Hematopoietic multipotent progenitor cell (in vitro differentiated cells): Measurements from ENCODE around the gene EMC9. TPM values are rescaled to one million over a fixed set of nuclear protein-coding genes. Genes with fewer than 3 reads are reported as not detected.
A peak's percentile ranks its signal among the peaks of the same experiment; 100 is the strongest.

ENCODE experiments used
- DNase-seq, 3 donors: peaks; one replicate each; pipeline ENCODE4 v3.0.0-alpha.2; 2011 to 2015; ENCODE audit warnings: low read depth in 2 of 3, low spot score in 2 of 3
- total RNA-seq: library from RNA; depleted of rRNA; stranded (reverse); fragments of >200 nt; gene quantifications from one replicate; pipeline ENCODE4 v1.2.3, GENCODE V29; 2012

EMC9 gene
- total RNA-seq, 1 donor: 14.3 TPM

DNA sequence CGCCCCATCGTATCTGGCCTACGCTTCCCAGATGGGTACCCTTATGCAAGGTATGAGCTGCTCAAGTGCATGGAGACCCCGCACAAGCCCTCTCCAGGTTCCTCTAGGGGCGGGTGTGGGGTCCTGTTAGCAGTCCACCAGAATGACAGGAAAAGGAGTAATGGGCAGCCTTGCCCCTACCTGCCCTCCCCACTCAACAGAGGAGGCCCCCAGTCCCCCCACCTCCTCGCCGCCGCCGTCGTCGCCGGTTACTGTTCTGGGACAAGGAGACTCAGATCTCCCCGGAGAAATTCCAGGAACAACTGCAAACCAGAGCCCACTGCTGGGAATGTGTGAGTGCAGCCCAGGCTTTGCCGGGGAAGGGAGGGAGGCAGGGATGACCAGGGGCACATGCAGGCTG lies 36.5 kb upstream of the EMC9 start:
- DNase-seq: no peak

DNA sequence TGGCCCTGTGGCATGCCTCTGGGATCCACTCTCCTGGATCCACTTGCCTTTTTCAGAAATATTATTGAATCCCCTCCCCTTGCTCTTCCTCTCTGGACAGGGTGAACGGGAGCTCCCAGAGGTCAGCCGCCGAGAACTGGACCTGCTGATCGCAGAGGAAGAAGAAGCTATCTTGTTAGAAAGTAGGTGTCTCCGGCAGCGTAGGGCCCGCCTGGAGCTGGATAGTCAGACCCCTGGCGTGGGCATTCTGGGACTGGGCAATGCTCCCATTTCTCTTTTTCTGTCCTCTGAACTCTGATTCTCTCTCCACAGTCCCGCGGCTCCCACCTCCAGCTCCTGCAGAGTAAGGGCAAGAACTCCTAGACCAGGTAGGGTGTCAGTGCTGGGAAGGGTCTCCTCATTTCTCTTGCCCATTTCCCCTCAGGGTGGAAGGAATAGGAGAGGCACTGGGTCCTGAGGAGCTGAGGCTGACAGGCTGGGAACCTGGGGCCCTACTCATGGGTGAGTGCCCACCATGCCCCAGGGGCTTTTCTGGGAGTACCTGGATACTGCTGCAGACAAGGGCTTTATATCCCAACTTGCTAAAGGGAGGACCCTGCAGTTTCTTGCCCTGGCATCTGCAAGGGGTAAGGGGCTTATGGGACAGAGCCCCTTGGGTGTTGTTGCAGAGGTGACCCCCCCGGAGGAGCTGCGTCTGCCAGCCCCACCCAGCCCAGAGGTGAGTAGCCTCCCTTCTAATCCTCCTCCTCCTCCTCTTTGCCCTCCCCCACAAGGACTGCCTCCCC lies 35.8 kb upstream of the EMC9 start:
- DNase-seq: no peak

DNA sequence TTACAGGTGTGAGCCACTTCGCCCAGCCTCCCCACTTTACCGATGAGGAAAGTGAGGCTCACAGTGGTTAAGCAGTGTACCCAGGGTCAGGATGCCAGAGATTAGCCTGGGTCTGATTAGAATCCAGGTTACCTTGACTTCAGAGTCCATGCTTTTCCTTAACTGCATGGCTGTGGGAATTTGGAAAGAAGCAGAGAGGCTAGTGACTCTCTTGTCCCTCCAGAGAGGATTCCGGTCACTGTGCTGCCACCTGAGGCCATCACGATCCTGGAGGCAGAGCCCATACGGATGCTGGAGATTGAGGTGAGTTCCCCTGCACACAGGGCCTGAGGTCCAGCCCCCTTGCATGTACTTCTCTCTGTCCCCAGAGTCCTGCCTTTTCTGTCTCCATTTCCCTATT lies 35.2 kb upstream of the EMC9 start:
- DNase-seq: no peak

DNA sequence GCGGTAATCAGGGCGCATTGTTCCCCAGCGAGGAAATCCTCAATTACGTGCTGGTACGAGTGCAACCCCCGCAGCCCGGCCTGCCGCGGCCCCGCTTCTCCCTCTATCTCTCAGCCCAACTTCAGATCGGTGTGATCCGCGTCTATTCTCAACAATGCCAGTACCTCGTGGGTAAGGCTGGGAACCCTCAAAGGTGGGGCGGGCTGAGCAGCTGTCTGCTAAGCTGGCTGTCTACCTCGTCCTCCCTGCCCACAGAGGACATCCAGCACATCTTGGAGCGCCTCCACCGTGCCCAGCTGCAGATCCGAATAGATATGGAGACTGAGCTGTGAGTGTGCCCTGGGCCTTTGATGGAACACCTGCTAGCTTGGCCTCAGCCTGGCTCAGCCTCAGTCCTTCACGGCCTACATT lies 31.5 kb upstream of the EMC9 start:
- DNase-seq: no peak

DNA sequence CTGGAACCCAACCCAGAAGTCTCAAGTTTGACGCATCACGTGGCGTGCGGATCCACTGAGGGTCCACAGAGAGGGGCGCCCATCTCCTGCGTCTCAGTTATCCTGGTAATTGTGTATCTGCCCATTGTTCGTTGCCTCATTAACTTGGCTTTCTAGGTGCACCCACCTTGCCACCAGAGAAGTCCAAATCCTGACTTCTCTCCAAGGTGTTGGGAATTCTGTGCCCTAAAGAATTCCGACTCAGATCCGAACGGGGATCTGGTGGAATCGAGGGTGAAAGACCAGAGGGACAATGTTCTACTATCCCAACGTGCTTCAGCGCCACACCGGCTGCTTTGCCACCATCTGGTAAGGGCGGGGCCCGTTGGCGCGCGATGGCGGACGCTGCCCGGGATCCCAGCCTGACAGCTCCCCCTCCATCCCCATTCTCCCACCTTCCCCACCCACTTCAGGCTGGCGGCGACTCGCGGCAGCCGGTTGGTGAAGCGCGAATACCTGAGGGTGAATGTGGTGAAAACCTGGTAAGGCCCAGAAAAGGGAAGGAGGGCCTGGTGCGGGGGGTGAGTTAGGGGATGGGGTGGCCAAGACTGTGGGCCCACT lies 31.0 kb upstream of the EMC9 start:
- no peak for DNase-seq

DNA sequence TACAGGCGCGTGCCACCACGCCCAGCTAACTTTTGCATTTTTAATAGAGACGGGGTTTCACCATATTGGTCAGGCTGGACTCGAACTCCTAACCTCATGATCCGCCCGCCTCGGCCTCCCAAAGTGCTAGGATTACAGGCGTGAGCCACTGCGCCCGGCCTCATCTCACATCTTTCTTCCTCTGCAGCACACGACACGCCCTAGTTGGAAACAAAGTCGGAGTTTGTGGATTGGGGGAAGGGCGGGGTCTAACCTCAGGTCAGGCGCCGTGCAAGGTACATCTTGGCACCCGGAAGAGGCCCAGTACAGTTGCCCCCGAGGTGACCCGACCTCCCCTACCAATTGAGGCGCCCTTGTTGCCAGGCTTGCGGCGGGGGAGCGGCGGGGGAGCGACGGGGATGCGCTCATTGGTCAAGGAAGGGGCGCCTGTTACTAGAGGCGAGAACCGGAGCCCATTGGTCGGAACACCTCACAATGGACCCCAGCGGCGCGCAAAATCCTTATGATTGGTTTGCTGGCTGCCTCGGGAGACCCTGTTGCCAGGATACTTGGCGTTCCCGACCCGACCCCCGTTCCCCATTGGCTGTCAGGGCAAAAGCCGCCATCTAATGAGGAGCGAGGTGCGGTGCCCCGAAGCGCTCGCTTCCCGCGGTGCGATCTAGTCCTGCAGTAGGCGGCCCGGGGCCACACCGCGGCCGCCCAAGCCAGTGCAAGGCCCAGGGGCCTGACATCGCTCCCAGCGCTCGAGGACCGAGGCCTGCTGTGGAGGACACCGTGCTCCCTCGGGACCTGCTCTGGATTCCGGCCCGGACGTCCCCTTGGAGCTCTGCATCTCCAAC lies 30.2 kb upstream of the EMC9 start, which contains the start of gene REC8:
Gene REC8, plus strand, starts transcription at position 659 of the 839 bp plus-strand sequence. CDS start 473 bp downstream, outside the sequence.
- DNase-seq: peak in 2 of 3 donors; percentile 98 to 99

DNA sequence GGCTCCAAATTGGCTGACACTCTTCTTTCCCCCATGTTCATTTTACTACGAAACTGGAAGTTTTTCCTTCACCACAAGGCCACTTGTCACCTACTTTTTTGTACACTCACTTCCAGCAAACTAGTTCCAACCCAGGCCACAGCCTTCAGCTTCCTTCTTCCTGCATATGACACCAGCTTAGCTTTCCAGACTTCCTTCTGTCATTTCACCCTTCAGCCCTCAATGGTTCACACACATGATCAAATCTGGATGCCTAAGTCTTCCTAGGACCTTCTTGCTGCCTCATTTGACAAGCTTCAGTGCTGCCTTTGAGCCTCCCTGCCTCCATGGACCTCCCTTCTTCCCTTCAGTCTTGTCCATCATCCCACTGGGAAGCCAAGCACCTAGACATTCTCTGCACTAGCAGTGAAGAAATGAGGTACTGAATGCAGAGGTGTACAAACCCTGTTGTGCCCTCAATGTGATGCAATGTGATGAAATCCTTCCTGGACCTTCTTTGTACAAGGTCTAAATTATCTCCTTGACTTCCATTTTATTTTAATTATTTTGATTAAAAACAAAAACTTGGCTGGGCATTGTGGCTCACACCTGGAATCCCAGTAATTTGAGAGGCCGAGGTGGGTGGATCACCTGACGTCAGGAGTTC lies 26.2 kb upstream of the EMC9 start:
- DNase-seq: peak in 1 of 3 donors; percentile 23

DNA sequence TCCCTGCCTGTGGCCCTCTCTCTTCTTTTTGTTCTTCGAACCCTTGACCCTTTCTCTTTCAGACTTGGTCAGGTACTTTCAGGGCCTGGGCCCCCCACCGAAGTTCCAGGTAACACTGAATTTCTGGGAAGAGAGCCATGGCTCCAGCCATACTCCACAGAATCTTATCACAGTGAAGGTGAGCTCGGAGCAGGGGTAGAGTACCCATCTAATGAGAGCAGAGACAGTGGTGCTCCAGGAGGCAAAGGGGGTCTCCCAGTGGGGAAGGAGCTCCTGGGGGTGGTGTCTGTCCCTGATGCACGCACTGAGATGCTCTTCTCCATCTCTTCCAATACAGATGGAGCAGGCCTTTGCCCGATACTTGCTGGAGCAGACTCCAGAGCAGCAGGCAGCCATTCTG lies 24.4 kb upstream of the EMC9 start:
- no peak for DNase-seq

DNA sequence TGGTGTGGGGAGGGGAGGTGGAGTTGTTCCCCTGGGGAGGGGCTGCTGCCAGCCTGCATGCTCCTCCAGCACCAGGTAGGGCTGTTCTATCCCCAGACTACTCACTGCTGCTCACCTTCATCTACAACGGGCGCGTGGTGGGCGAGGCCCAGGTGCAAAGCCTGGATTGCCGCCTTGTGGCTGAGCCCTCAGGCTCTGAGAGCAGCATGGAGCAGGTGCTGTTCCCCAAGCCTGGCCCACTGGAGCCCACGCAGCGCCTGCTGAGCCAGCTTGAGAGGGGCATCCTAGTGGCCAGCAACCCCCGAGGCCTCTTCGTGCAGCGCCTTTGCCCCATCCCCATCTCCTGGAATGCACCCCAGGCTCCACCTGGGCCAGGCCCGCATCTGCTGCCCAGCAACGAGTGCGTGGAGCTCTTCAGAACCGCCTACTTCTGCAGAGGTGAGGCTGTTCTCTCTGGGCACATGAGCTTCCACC lies 23.2 kb upstream of the EMC9 start:
- DNase-seq: no peak

DNA sequence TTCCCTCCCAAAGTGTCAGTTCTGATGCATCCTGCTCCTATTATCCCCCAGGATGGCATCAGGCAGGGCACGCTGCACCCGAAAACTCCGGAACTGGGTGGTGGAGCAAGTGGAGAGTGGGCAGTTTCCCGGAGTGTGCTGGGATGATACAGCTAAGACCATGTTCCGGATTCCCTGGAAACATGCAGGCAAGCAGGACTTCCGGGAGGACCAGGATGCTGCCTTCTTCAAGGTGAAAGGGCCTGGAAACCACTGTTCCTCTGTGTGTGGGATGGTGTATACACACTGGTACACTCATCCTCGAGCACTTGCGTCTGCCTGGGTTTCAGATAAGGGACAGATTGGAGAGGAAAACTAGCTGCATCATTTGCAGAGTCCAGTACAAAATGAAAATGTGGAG lies 20.7 kb upstream of the EMC9 start:
- no peak for DNase-seq

DNA sequence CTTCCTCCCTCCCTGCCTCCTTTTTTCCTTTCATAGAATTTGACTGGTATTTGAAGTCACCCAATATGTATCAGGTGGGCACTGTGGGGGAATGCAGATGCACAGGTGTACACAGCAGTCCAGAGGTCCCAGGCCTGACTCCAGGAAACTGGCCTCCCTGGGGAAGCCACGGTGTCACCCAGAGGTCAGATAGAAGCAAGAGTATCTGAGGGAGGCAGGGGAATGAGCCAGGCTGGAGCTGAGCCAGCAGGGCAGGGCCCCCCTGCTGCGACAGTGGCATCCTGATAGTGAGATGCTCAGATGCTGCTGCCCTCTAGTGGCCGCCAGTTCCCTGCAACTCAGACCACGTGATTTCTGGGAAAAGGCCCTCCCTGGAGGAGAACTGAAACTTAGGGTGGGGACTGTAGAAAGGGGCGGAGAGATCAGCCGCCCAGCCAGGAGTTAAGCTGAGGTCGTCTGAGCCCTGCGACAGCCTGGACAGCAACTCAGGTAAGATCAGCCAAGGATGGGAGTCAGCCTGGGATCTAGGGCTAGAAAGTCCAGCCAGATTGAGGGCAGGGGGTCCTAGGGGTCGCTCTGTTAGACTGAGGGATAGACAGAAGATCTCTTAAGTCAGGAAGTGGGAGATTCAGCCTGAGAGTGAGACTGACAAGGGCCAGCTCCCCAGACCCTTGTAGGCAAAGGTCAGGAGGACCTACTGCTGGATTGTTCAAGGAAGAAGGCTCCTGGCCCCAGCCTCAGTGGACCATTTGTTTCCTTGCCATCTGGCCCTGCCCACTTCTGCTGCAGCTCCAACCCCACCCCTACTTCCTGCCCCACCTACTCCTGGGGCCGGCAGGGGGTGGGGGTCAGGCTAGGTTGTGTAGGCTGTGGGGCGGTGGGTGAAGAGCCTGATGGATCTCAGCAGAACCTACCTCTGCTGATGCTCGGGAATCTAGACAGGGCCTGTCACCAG lies 19.7 kb upstream of the EMC9 start, which contains the start of gene IRF9:
Gene IRF9, plus strand, starts transcription at position 416 of the 955 bp plus-strand sequence. CDS start 880 bp downstream, outside the sequence.
- peak; percentile 95 to 98 (median 97) for DNase-seq

DNA sequence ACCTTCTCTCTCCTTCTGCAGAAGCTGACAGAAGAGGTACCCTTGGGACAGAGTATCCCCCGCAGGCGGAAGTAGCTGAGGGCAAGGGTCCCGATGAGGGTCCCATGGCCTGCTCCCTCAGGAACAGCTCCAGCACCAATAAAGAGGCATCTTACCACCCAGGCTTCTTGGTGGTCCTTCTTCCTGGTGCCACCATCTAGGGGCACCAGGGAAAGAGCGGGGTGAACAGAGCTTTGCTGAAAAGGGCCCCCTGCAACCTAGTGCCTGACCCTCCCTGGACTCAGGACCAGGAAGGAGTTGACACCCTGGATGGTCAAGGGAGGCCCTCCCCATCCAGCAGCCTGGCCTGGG lies 19.1 kb upstream of the EMC9 start:
- no peak for DNase-seq

DNA sequence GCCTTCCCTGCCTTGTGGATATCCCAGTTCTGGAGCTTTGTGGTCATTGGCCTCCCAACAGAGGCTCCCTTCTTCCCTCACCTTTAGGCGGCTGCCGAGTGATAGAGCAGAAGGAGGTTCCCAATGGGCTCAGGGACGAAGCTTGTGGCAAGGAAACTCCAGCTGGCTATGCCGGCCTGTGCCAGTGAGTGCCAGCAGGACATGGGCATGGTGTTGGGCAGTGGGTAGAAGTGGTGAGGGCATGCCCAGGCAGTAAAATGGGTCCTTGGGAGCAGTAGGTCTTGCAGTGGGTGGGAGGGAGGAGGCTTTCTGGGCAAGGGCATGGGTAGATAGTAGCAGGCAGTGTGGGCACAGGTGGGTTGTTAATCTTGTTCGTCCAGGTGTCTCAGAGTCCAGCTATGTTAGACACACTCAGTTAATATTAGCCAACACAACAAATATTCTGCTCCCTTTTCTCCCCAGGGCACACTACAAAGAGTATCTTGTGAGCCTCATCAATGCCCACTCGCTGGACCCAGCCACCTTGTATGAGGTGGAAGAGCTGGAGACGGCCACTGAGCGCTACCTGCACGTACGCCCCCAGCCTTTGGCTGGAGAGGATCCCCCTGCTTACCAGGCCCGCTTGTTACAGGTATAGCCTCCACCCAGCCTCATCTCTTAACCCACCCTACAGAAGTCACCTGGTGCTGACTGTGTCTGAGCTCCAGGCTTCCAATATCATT lies 18.5 kb upstream of the EMC9 start:
- no peak for DNase-seq

DNA sequence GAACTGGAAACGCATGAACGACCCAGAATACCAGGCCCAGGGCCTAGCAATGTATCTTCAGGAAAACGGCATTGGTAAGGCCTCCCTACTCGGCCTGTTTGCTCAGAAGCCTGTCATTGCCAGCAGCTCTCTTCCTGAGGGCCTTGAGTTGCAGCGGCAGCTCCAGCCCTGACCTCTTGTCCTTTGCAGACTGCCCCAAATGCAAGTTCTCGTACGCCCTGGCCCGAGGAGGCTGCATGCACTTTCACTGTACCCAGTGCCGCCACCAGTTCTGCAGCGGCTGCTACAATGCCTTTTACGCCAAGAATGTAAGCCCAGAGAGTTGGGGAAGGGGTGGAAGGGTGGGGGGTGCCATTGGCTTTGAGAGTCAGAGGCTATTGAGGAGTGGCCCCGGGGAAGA lies 15.9 kb upstream of the EMC9 start:
- DNase-seq: no peak

DNA sequence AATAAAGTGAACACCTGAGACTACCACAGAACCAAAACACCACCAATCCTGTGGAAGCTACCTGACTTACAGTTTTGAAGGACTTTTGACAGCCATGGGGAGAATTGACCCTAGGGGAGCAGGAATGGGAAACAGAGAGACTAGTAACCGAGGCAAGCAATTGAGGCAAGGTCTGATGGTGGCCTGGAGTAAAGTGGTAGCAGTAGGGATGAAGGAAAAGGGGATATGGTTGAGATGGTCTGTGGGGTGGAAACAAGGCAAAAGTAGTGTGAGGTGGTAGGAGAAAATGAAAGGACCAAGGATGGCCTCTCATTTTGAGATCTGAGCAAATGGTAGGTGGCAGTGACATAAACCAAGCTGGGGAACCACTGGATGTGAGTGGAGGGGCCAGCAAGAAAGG lies 15.4 kb upstream of the EMC9 start:
- DNase-seq: no peak

DNA sequence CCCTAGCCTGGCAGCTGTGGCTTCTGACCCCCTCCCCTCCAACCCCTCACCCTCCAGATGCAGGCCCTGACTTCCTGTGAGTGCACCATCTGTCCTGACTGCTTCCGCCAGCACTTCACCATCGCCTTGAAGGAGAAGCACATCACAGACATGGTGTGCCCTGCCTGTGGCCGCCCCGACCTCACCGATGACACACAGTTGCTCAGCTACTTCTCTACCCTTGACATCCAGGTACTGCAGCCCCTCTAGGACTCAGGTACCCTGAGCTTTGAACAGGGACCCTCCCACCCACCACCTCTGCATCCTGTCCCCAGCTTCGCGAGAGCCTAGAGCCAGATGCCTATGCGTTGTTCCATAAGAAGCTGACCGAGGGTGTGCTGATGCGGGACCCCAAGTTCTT lies 13.7 kb upstream of the EMC9 start:
- DNase-seq: no peak

DNA sequence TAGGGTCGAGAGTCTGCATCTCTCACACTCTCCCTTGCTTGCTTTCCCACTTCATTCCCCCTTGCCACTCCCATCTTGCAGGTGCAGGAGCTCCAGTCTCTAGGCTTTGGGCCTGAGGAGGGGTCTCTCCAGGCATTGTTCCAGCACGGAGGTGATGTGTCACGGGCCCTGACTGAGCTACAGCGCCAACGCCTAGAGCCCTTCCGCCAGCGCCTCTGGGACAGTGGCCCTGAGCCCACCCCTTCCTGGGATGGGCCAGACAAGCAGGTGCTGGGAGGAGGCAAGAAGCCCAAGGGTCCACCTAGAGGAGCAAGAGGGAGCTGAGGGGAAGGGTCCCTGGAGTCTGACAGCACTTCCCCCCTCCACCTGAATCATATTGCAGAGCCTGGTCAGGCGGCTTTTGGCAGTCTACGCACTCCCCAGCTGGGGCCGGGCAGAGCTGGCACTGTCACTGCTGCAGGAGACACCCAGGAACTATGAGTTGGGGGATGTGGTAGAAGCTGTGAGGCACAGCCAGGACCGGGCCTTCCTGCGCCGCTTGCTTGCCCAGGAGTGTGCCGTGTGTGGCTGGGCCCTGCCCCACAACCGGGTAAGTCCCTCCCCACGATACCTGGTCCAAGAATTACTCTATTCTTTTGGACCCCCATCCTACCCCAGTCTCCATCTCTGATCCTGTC lies 10.2 kb upstream of the EMC9 start:
- DNase-seq: no peak

DNA sequence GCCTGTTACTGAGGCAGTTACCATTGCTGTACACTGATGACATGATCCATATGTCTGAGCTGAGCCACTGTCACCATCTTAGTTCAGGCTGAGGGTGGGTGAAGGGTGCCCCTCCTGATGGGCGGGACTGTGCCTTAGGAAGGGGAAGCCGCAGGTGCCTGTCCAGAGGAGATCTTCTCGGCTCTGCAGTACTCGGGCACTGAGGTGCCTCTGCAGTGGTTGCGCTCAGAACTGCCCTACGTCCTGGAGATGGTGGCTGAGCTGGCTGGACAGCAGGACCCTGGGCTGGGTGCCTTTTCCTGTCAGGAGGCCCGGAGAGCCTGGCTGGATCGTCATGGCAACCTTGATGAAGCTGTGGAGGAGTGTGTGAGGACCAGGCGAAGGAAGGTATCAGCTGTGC lies 9.6 kb upstream of the EMC9 start:
- no peak for DNase-seq
